ENCODE measurements around the gene LRIT2.
"Not testable (repeated sequence)": the region's sequence is repeated elsewhere in the genome, so short reads cannot be mapped to it uniquely, and the experiment has no call there.

Gene LRIT2

DNA sequence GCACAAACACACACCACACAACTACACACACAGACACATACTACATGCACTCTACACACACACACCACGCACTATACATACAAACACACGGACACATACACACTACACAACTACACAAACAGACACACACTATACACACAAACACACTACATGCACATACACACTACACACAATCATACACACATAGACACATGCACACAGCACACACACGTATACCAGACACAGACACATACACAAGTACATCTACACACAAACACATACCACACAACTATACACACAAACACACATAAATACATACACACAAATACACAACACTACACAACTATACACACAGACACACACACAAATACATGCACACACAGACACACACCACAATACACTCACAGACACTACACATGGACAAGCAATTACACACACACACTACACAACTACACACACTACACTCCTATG is 47.2 kb downstream of the LRIT2 start:
- peaks cover 3% of the 10 kb centered on the region for H3K4me1 ChIP-seq (ENCODE audit: insufficient read depth, low read length)
- peaks cover 3% of the 10 kb centered on the region for H3K9me3 ChIP-seq (ENCODE audit: low read length)
- no peaks in the 10 kb centered on the region for H3K27me3 ChIP-seq (ENCODE audit: insufficient read depth, low read length)
- no peak overlapping the region for H3K4me3 ChIP-seq (ENCODE audit: low read length)
- H3K36me3 ChIP-seq (ENCODE audit: insufficient read depth, low read length) = no peaks in the 10 kb centered on the region
- no peak overlapping the region for H2AFZ ChIP-seq (ENCODE audit: low read depth, low read length)

DNA sequence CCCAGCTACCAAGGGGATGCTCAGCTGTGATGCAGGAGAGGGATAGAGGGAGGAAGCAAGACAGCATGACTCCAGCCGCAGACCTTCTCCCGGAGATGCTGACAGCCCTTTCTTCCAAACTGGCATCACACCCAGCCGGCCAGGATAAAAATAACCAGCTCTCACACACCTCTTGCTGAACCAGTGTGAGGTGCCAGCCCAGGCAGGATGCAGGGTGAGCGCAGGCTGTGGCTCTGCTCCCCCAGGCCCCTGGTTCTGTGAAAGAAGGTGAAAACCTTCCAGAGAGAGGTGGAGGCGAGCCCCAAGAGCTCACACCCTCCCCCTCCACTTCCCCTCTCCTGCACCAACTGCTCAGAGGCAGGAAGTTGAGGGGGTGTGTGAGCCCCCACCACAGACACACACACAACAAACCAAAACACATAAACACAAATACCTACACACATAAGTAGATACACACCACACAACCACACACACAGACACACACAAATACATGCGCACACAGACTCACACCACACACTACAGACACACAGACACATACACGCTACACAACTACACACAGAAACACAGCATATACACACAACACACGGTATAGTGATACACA is 47.7 kb downstream of the LRIT2 start:
- Histone ChIP-seq H3K36me3 (ENCODE audit: insufficient read depth, low read length) (no peaks in the 10 kb centered on the region), H3K4me3 (ENCODE audit: low read length) (no peak overlapping the region), H3K27me3 (ENCODE audit: insufficient read depth, low read length) (no peaks in the 10 kb centered on the region), H3K9me3 (ENCODE audit: low read length) (peaks cover 3% of the 10 kb centered on the region), H2AFZ (ENCODE audit: low read depth, low read length) (no peak overlapping the region), H3K4me1 (ENCODE audit: insufficient read depth, low read length) (peaks cover 3% of the 10 kb centered on the region)

DNA sequence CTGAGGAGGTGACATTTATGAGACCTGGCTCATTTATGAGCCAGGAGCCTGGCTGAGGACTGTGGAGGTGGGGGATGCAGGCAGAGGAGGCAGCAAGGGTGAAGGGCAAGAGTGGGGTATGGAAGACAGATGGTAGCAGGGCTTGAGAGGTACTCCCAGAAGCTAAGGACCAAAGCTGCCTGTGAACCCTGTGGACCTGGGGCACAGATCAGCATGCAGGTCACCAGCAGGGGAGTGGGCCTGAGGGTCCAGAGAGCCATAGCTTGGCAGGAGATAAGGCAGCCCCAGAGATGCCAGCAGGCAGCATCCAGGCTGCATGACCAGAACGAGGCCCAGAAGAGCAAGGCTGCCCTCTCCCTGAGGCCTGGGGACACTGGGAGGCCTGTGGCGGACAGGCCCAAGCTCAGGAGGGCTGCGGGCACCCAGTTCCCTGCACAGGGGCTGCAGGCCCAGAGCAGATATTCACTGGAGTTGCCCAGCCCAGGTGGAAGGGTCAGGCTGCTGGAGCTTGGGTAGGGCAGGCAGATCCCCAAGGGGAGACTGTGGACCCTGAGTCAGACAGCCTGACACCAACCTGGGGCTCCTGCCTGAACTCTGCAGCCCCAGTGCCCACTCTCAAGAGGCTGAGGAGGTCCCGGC is 48.4 kb downstream of the LRIT2 start:
- Histone ChIP-seq H2AFZ (ENCODE audit: low read depth, low read length) (no peak overlapping the region), H3K36me3 (ENCODE audit: insufficient read depth, low read length) (no peaks in the 10 kb centered on the region), H3K9me3 (ENCODE audit: low read length) (peaks cover 3% of the 10 kb centered on the region), H3K4me3 (ENCODE audit: low read length) (no peak overlapping the region), H3K27me3 (ENCODE audit: insufficient read depth, low read length) (no peaks in the 10 kb centered on the region), H3K4me1 (ENCODE audit: insufficient read depth, low read length) (peaks cover 3% of the 10 kb centered on the region)

DNA sequence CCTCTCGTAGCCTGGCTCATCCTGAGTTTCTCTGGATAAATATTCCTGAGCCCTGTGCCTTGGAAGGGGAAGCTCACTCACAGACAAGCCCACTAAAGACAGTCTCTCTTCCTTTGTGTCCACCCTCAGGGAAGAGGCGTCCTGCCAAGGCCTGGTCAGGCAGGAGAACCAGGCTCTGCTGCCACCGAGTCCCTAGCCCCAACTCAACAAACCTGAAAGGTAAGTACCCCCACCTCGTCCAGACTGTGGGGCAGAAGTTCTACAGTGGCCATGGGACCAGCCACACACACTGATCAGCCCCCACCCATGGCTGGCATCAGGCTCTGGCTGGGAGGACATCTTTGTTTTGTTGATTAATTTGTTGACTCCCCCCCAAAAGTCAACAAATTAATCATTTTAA is 49.0 kb downstream of the LRIT2 start:
- H3K36me3 ChIP-seq (ENCODE audit: insufficient read depth, low read length) = no peaks in the 10 kb centered on the region
- H2AFZ ChIP-seq (ENCODE audit: low read depth, low read length) = no peak overlapping the region
- H3K27me3 ChIP-seq (ENCODE audit: insufficient read depth, low read length) = no peaks in the 10 kb centered on the region
- H3K4me3 ChIP-seq (ENCODE audit: low read length) = no peak overlapping the region
- H3K4me1 ChIP-seq (ENCODE audit: insufficient read depth, low read length) = peaks cover 7% of the 10 kb centered on the region
- peaks cover 3% of the 10 kb centered on the region for H3K9me3 ChIP-seq (ENCODE audit: low read length)

DNA sequence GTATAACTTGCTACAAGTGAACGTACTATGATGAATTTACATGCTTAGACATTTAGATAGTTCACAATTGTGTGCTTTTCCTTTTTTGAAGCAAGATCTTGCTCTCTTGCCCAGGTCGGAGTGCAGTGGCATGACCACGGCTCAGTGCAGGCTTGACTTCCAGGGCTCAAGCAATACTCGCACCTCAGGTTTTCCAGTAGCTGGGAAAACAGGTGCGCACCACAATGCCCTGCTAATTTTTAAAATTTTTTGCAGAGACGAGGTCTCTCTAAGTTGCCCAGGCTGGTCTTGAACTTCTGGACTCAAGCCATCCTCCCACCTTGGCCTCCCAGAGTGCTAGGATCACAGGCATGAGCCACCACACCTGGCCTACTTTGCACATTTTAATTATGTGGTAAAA is 49.9 kb downstream of the LRIT2 start:
- Histone ChIP-seq H3K9me3 (ENCODE audit: low read length) (no peaks in the 10 kb centered on the region), H3K27me3 (ENCODE audit: insufficient read depth, low read length) (no peaks in the 10 kb centered on the region), H2AFZ (ENCODE audit: low read depth, low read length) (no peak overlapping the region), H3K36me3 (ENCODE audit: insufficient read depth, low read length) (no peaks in the 10 kb centered on the region), H3K4me3 (ENCODE audit: low read length) (no peak overlapping the region), H3K4me1 (ENCODE audit: insufficient read depth, low read length) (peaks cover 7% of the 10 kb centered on the region)

DNA sequence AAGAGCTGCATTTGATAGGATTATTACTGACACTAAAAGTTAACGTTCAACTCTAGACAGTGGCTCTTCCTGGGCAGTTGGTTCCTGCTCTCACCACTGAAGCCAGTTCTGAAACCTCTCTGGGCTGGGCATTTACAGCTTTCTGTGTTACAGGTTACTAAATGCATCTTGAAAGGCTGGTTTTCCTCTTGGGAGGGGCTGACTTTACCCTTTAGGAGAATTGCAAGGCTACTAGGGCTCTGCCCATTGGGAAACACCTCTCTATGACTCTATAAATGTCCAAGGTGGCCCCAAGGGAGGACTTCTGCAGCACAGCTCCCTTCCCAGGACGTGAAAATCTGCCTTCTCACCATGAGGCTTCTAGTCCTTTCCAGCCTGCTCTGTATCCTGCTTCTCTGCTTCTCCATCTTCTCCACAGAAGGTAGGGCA is 51.8 kb downstream of the LRIT2 start, which contains the start of gene GPR15LG:
Gene GPR15LG, plus strand, starts transcription at position 301 of the 429 bp plus-strand sequence. Its CDS starts 51 bp downstream, at position 352.
- Histone ChIP-seq H3K4me3 (ENCODE audit: low read length) (no peak within 1 kb of the TSS), H3K27me3 (ENCODE audit: insufficient read depth, low read length) (no peaks in the 10 kb centered on the region), H3K9me3 (ENCODE audit: low read length) (no peaks in the 10 kb centered on the region), H3K4me1 (ENCODE audit: insufficient read depth, low read length) (peaks cover 5% of the 10 kb centered on the region), H2AFZ (ENCODE audit: low read depth, low read length) (no peak within 1 kb of the TSS), H3K36me3 (ENCODE audit: insufficient read depth, low read length) (no peaks in the 10 kb centered on the region)

DNA sequence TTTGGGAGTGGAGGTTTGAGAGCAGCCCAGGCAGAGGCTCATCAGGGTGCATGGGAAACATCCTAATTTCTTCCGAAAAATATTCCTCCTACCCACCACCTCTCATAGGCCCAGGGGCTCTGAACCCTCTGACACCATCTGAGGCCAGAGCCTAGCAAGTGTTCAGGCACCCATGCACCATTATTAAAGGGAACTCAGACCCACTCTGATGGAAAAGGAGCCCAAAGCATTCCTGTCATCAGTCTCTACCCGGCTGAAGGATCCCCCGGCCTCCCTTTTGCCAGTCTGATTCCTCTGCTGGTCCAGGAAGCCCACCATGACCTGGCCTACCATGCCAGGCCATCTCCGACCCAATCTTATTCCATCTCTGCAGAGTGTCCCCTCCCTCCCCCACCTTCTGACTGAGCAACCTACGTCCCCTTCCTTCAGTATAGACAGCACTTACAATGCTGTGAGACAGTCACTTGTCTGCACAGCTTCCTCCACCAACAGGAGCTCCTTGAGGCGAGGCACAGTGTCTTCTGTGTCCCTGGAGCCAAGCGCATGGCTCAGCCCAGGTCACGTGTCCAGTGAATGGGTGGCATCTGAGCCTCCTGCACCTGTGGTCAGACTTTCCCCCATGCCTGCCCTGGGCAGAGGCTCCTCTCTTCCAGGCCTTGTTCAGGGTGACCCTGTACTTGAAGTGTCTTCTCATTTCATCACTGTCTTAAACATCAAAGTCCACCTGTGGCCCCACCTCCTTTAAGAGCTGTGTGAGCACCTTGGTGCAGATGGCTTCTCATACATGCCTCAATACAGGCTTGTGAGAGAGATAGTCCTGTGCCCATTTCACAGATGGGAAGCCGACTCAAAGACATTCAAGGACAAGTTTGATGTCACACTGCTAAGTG is 52.6 kb downstream of the LRIT2 start:
- no peaks in the 10 kb centered on the region for H3K27me3 ChIP-seq (ENCODE audit: insufficient read depth, low read length)
- no peaks in the 10 kb centered on the region for H3K9me3 ChIP-seq (ENCODE audit: low read length)
- H3K4me3 ChIP-seq (ENCODE audit: low read length) = no peak overlapping the region
- no peaks in the 10 kb centered on the region for H3K36me3 ChIP-seq (ENCODE audit: insufficient read depth, low read length)
- H3K4me1 ChIP-seq (ENCODE audit: insufficient read depth, low read length) = peaks cover 5% of the 10 kb centered on the region
- peak overlapping the region; percentile 41 for H2AFZ ChIP-seq (ENCODE audit: low read depth, low read length)

DNA sequence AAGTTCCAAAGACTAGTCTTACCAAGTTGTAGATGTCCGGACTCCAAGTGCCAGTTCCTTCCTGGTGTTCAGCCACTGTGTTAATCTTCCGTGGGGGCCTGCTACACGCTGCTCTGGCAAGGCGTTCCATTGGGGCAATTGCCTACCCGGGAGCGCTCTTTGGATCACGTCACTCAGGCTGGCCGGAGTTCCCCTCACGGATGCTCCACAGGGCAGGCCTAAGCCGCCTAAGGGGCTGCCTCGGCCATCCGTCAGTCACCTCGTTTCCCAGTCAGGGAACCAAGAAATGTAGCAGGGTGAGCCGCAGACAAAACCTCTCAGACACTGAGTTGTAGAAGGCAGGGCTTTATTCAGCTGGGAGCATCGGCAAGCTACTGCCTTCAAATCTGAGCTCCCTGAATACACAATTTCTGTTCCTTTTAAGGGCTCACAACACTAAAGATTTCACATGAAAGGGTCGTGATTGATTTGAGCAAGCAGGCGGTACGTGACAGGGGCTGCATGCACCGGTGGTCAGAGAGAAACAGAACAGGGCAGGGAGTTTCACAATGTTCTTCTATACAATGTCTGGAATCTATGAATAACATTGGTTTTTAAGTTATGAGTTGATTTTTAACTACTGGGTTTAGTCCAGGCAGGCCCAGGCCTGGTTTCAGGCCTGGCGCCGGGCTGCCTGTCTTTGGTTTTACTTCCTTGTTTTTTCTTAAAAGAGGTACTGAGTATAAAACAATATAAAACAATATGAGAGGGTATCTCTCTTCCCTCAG is 53.5 kb downstream of the LRIT2 start:
- not testable (repeated sequence) for H3K27me3 ChIP-seq (ENCODE audit: insufficient read depth, low read length); H3K4me1 ChIP-seq (ENCODE audit: insufficient read depth, low read length); H3K36me3 ChIP-seq (ENCODE audit: insufficient read depth, low read length); H3K9me3 ChIP-seq (ENCODE audit: low read length)
- H3K4me3 ChIP-seq (ENCODE audit: low read length) = peak overlapping the region; percentile 16
- peak overlapping the region; percentile 41 for H2AFZ ChIP-seq (ENCODE audit: low read depth, low read length)

DNA sequence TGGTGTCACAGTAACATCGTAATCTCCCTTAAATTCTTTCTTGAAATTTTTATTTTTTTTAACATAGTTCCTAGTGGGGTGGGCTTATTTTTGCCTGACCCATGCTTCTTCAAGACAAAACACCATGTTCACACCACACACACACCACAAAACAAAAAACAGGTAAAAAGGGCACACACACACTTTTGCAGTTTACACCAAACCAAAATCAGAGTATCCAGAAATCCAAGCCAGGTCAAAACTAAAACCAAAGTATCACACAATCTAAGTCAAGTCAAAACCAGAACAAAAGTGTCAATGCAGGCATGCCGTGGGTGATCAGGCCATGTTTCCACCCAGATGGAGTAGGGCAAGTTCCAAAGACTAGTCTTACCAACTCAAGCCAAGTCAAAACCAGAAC is 54.1 kb downstream of the LRIT2 start:
- H3K4me1 ChIP-seq (ENCODE audit: insufficient read depth, low read length); H3K4me3 ChIP-seq (ENCODE audit: low read length); H3K27me3 ChIP-seq (ENCODE audit: insufficient read depth, low read length); H2AFZ ChIP-seq (ENCODE audit: low read depth, low read length); H3K9me3 ChIP-seq (ENCODE audit: low read length); H3K36me3 ChIP-seq (ENCODE audit: insufficient read depth, low read length): not testable (repeated sequence)

All from neuron (in vitro differentiated cells).